CD4-positive, alpha-beta T cell treated with Interleukin-6 for 4 hours (primary cell): ENCODE results near the gene COL23A1.
"Not testable (repeated sequence)": the region's sequence is repeated elsewhere in the genome, so short reads cannot be mapped to it uniquely, and the experiment has no call there.

ENCODE experiments used
- DNase-seq: peaks from one replicate; pipeline ENCODE4 v3.0.0-alpha.2; 2020; ENCODE audit warnings: mixed read lengths

COL23A1 gene

DNA sequence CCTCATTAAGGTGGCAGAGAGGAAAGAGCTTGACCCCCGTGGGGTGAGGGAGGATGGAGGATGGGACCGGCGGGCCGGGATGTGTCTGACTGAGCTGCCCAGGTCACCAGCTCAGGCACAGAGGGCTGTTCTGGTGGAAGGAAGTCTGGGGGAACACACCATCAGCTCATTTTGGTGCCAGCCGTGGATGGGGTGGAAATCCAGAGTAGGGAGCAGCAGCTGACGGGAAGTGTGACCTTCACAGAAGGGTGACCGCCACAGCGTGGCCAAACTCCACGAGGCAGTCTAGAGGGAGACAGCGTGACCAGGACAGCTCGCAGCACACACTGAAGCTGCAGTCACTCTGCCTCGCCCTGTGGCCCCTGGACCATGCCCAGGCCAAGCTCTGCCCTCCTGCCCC is 312.3 kb downstream of the COL23A1 start:
- no peak for DNase-seq

DNA sequence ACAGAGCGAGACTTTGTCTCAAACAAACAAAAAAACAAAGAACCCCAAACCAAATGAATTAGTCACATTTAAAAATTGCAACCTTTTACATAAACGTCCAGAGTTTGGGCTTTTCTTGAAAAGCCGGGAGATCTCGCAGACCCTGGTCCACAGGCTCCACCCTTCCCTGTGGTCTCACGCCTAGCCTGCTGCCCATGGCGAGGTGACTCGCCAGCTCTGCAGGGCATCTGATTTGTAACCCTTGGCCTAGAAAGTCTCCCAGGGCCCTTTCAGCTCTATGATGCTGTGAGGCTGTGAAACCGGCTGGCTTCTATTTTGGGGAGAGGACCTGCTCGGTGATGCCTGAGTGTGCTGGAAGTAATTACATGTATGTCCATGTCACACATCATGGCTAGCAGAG is 312.8 kb downstream of the COL23A1 start:
- no peak for DNase-seq

DNA sequence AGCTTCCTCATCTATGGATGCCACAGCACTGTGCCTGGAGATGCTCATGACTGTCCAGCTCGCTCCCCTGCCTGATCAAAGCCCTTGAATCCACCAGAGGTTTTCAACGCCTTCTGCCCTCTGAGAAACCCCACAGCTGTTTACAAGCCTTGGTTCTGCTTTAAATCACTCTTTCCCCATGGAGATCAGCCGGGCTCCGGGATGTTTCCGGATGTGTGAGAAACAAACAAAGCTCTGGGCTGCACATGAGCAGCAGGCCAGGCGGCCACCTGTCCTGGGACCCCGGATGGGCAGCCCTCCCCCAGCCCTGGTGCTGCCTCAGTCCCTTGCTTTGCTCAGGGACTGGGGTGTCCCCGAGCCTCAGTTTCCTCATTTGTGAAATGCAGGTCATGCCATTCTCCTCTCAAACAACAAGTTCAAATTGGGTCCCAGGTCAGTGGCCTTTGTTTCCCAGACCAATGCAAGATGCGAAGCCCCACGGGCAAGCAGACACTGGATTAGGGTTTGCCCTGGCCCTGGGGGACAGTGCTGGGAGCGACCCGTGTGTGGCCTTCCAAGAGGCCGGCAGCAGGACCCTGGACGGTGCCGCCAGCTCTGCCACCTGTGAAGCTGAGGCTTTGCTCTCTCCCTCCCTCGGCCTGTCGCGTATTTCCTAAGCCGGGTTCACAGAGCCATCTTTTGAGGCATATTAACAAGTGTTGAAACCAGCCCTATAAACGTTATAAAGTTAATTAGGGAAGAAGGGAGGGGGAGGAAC is 315.2 kb downstream of the COL23A1 start:
- DNase-seq = no peak

DNA sequence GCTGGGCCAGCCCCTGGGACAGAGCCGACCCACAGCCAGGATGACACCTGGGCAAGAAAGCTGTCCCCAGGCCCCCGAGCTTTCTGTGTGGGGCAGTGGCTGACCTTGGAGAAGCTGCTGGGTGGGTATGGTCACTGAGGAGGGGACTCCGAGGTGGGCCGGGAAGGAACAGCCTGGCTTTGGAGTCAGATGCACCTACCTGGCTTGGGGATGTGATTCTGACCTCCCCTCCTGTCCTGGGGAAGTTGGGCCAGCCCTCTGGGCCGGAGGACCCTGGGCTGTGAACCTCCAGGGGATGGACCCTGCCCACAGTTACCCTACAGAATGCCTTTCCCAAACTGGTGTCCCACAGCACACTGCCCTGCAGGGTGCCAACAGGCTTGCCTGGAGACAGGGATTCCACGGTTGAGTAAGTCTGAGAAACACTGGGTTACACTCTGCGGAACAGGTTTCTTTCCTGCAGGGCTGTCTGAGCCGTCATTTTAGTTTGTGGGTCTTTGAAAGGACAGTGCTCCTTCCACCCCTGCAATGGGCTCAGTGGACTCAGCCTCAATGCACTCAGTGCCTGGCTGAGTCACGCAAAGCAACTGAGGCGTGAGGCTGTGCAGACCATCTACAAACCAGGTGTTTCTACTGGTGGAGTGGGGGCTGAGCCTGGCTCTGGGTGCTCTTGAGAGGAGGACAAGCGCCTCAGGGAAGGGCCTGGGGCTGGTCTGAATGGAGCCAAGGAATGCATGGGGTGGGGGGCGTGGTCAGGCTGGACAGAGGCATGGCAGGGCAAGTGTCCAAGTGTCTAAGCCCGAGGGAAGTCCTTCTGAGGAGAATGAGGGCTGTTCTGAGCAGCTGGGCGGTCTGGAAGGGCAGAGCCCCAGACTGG is 316.3 kb downstream of the COL23A1 start:
- DNase-seq = no peak

DNA sequence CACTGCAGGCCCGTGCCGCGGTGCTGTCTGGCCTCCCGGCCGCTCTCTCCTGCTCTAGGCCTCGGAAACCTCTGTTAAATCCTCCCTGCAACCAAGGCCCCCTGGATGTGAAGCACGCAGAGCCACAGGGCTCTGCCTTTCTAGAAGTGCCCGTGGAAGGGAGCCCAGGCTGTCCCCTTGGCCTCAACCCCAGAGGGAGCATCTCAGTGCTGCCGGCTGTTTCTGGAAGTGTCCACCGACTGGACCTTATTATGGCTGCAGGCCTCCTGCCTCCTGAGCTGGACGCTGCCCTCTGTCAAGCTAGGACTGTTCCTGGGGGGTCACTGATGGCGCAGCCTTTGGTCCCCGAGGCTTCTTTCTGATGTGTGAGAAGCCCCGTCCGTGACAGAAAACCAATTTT is 317.2 kb downstream of the COL23A1 start:
- no peak for DNase-seq

DNA sequence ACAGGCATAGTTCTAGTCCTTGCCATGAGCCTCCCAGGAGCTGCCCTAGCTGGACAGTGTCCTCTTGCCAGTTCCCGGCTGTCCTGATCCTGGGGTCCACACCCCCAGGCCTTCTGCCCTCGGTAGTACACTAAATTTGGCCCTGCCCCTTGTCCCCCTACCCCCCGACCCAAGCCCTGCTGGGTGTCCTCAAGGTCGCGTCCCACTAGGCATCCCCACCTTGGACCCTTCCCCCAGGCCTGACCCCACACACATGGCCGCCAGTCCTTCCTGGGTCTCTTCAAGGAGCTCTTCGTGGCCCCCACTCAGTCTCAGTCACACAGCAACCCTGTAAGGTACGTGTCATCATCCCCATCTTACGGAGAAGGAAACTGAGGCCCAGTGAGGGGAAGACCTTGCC is 317.6 kb downstream of the COL23A1 start:
- DNase-seq = no peak

DNA sequence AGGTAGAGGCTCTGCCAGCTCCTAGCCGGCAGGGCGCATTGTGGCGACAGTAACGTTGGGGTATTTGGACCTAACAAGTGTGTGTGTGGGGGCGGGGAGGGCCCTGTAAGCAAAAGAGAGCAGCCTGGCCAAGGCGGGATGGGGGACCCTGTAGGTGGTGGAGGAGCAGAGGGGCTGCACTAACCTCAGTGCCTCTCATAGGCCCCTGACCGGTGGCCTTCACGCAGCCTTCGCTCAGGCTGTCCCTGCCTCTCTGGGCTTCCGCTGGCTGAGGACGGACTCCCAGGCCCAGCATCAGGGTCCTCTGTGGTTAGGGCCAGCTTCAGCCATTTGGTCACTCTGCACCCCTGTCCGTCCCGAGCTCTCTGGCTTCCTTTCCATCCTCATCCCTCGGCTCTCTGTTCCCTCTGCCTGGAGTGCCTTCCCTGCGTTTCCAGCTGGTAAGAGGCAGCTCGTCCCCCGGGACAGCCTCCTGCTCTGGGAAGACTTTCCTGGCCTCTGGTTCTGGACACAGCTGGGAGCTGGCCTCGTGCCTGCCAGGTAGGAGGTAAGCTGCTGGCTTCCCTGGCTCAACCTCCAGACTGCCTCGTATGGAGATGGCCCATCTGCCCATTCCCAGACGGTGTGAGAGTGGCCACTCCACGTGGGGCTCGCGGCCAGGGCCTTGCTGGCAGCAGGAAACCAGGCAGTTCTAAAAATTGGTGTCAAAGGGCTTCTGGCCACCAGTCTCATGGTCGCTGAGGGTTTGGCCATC is 318.3 kb downstream of the COL23A1 start:
- DNase-seq = no peak

DNA sequence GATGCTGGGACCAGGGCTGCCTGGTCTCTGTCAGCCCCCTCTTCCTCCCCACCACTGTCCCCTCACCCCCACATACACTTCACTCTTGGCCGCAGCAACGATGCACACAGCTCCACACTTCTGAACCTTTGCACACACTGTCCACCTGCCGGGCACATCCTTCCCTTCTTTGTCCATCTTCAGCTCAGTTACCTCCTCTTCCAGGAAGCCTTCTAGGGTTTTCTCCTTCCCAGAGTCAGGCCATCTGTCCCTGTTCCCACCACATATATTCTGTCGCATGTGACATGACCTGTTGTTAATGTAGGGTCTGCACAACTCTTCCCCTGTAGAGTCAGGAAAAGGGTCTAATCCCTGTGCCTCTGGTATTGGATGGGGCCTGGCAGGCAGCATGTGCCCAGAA is 319.0 kb downstream of the COL23A1 start:
- DNase-seq = no peak

DNA sequence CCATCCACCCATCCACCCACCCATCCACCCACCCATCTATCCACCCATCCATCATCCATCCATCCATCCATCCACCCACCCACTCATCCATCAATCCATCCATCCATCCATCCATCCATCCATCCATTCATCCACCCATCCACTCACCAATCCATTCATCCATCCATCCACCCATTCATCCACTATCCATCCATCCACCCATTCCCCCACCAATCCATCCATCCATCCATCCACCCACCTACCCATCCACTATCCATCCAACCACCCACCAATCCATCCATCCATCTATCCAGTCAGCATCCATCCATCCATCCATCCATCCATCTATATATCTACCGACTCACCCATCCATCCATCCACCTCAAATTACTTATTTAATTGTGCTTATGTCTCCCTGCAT is 320.7 kb downstream of the COL23A1 start:
- no peak for DNase-seq

DNA sequence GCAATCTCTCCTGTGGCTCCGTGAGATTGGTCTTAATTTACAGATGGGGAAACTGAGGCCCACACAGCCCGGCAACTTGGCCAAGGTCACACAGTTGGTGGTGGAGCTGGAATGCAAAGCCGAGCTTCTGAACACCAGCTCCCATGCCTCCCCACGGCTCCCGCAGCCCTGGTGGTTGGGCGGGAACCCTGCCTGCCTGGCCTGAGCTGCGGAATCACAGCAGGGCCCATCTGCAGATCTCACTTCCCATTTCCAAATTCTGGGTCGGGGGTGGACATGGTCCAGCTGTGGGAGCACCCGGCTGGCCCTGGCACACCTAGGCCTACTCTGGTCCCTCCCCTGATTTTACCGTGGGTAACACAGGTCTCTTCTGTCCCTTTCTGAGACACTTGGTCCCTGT is 322.3 kb downstream of the COL23A1 start:
- no peak for DNase-seq

DNA sequence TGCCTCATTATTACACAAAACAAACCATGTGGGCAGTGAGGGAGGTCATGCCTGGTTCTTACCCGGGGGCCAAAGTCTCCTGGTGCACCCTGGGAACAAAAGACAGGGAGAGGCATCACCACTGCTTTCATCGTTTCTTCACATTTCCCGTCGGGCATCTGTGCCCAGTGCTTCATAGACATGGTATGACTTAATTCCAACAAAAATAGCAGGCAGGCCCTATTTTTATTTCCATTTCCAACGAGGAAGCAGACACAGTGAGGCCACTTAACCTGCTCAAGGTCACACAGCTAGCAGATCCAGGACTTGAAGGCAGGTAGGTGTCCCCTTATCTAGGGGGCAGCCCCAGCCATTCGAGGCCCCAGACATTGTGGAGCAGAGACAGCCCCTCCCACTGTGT is 322.9 kb downstream of the COL23A1 start:
- DNase-seq = no peak

DNA sequence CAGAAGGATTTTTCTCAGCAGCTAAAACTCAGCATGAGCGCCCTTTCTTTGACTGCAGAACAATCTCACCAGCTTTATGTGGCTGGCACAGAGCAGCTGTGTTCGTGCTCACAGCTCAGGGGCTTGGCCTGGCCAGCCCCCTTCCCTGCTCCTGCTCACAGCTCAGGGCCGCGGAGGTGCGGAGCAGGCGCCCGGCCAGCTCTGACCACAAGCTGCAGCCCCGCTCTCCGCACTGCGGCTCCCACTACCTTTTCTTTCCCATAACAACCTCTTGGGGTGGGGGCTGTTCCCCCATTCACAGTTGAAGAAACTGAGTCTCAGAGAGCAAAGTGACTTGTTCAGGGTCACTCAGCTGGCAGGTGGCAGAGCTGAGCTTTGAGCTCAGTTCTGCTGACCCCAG is 323.6 kb downstream of the COL23A1 start:
- DNase-seq = no peak

DNA sequence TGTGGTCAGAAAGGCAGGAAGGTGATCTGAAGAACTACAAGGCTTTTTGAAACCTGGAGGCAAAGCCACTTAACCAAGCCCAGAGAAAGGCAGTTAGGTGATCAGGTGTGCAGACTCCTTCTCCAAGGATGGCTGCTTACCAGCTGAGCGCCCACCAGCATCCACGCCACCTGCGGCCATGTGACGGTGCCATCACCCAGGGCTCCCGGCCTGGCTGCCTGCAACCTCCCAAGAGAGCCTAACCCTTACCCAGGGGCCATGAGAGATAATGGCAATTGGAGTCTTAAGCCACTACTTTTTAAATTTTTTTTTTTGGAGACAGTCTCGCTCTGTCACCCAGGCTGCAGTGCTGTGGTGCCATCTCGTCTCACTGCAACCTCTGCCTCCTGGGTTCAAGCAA is 324.4 kb downstream of the COL23A1 start:
- DNase-seq = no peak

DNA sequence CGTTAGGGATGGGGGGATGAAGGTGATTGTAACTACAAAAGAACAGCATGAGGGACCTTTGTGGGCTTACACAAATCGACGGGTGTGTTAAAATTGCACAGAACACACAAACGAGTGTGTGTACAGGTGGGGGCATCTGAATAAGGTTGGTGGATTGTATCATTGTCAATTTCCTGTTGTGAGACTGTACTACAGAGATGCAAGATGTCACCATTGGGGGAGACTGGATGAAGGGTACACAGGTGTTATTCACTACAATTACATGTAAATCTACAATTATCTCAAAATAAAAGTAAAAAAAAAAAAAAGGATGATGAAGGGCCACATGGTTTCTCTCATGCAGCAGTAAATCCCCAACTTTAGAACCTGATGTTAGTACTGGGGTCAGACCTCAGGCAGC is 326.1 kb downstream of the COL23A1 start:
- no peak for DNase-seq

DNA sequence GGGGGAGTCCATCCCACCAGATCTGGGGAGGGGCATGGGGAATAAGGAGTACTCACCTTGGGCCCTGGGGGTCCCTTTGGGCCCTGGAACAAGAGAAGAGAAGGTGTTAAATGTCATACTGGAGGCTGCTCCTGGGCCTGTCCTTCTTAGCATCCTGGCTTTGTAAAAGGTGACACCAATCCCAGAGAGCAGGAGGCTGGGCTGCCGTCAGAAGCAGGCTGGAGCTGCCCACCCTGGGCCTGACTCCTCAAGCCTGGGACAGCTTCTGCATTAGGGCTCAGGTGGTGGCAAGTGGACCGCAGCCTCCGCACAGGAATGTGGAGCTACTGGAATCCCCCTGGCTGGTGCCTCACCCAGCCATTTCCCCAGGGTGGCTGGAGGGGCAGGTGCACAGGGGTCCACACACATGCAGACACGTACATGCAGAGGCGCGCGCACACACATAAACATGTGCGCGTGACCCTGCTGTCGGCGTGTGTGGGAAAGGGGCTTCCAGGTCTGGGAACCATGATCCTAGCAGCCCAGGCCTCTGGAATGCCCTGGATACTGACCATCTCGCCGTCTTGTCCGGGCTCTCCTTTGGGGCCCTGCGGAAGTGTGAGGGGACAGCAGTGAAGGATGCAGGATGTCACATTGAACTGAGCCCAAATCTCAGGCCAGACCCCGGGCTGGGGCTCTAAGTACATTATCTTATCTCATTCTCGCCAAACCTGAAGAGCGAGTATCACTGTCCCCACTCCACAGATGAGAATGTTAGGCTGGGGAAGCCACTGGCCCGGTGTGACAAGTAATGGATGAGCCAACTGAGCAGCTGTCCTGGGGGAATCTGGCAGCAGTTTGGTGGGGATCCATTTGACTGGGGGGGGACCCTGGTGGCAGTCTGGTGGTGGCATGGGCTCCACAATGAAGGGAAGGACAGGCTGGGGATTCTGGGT is 328.3 kb downstream of the COL23A1 start:
- no peak for DNase-seq

DNA sequence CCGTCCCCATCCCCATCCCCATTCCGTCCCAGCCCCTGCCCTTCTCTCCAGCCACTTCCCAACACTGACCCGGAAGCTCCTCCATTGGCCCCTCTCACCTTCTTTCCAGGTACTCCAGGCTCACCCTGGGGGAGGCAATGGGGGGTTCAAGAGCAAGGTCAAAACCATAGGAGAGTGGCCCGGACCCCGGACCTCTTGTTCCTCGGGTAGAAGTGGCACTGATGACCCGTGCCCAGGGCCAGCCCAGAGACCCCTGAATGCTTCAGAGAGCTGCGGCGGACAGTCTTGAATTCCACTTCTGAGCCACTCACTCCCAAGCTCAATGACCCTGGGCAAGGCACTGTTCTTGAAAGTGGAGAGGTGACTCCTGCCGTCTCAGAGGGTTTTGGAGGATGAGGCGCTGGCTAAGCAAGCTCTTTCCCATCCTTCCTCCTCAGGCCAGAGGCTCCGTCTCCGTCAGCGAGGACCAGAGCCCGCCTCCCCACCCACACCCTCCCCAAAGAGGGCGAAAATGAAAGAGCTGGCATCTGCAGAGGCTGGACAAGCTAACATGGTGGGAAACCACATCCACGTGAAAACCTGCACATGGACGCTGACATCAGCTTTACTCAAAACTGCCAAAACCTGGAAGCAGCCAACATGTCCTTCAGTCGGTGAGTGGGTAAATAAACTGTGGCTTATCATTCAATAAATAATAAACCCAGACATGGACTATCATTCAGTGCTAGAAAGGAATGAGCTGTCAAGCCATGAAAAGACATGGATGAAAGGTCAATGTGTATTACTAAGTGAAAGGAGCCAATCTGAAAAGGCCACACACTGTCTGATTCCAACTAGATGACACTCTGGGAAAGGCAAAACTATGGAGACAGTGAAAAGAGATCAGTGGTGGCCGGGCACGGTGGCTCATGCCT is 330.3 kb downstream of the COL23A1 start:
- DNase-seq = no peak

DNA sequence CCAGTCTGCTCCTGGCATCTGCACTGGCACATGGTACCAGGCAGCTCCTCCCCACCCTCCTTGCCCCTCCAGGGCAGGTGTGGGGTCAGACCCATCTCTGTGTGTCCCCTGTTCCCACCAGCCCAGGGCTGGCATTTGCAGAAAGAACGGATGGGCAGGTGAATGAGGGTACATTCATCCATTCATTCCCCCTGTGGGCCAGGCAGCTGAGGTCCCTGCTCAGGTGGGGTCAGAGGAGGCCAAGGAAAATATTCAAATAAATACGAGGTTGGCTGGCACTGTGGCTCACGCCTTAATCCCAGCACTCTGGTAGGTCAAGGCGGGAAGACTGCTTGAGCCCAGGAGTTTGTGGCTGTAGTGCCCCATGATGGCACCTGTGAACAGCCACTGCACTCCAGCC is 332.5 kb downstream of the COL23A1 start:
- no peak for DNase-seq

DNA sequence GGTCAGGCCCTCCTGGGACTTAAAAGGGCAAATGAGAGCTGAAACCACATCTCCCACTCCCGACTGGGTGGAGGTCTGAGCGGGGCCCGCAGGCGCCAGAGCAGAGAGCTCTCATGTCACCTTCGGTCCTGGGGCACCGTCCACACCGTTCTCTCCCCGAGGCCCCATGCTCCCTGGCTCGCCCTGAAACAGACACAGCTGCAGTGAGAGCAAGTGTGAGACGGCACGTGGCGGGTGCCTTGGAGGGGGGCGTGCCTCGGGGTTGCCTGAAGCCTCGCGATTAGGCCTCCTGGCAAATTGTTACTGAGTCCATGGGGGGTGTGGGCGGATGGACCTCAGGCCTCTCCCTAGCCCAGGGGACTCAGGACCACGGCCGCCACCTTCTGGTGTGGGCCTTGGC is 333.4 kb downstream of the COL23A1 start:
- DNase-seq = no peak

DNA sequence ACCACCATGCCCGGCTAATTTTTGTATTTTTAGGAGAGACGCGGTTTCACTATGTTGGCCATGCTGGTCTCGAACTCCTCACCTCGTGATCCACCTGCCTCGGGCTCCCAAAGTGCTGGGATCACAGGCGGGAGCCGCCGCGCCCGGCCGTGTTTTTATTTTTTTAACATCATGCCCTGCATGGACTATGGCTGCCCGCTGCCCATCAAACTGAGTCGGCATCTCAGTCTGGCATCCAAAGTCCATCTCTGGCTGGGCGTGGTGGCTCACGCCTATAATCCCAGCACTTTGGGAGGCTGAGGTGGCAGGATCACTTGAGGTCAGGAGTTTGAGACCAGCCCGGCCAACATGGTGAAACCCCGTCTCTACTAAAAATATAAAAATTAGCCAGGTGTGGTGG is 336.6 kb downstream of the COL23A1 start:
- not testable (repeated sequence) for DNase-seq

DNA sequence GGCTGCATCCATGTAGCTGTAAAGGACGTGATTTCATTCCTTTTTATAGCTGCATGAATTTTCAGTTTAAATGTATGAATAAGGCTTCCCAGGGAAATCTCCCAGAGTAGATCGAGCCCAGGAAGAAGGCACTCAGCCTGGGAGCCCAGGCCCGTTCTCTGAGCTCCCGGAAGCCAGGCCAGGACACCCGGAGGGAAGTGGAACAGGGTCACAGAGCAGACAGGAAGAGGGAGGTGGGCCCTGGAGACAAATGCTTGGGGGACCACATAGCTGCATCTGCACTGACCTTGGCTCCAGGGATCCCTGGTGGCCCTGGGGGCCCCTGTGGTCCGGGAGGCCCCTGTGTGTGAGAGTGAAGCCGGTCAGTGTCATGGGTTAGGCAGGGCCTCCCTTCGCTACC is 337.9 kb downstream of the COL23A1 start:
- no peak for DNase-seq

DNA sequence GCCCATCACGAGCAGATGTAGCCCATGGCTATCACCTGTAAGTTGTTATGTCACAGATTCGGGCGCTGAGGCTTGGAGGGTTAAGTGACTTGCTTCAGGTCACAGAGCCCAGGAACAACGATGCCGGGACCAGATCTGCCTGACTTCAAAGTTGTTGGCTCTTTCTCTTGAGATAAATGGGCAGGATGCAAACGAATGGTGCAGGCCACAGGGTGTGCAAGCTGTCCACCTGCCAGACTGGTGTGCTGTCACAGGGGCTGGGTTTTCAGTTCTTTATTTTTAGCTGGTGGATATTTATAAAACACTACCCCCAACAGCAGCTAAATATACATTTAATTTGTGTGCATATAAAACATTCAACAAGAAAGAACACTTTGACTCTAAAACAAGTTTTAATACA is 339.9 kb downstream of the COL23A1 start:
- DNase-seq = no peak
